HG03175 (cell line): ENCODE data around the gene KCNK15.
"Not testable (repeated sequence)": the region's sequence is repeated elsewhere in the genome, so short reads cannot be mapped to it uniquely, and the experiment has no call there.

Source experiments
- ATAC-seq: cut with Tn5 transposase; IDR thresholded peaks from one replicate; pipeline ENCODE4 v1.9.1; 2021; ENCODE audit warnings: mild to moderate bottlenecking, moderate library complexity; ENCODE audit not compliant: unreplicated experiment

Gene KCNK15

GRCh38 chr20:44745598-44746366 lies at the start of gene KCNK15:
KCNK15 (plus strand) TSS chr20:44745865; CDS start chr20:44745911, 46 bp downstream.
- ATAC-seq, result no peak

GRCh38 chr20:44696315-44696714 lies 49.4 kb upstream of the KCNK15 start:
- no peak for ATAC-seq

GRCh38 chr20:44697041-44697440 lies 48.6 kb upstream of the KCNK15 start:
- not testable (repeated sequence) for ATAC-seq

GRCh38 chr20:44698351-44698750 lies 47.3 kb upstream of the KCNK15 start:
- ATAC-seq, result no peak

GRCh38 chr20:44700306-44700705 lies 45.4 kb upstream of the KCNK15 start:
- no peak for ATAC-seq

- ATAC-seq, result no peak
Observed at GRCh38 chr20:44701118-44701857, 44.4 kb upstream of the KCNK15 start.

GRCh38 chr20:44701858-44702256 lies 43.8 kb upstream of the KCNK15 start:
- no peak for ATAC-seq

- ATAC-seq, result peak; percentile 36
Observed at GRCh38 chr20:44702776-44703175, 42.9 kb upstream of the KCNK15 start.

GRCh38 chr20:44703183-44703925 lies 42.3 kb upstream of the KCNK15 start:
- ATAC-seq, result no peak

GRCh38 chr20:44703956-44704488 lies 41.6 kb upstream of the KCNK15 start:
- no peak for ATAC-seq

- no peak for ATAC-seq
Observed at GRCh38 chr20:44704551-44704971, 41.1 kb upstream of the KCNK15 start.

GRCh38 chr20:44705364-44706094 lies 40.1 kb upstream of the KCNK15 start:
- no peak for ATAC-seq

GRCh38 chr20:44706301-44707017 lies 39.2 kb upstream of the KCNK15 start:
- ATAC-seq, result no peak

- no peak for ATAC-seq
Observed at GRCh38 chr20:44707018-44707579, 38.6 kb upstream of the KCNK15 start.

GRCh38 chr20:44709380-44709779 lies 36.3 kb upstream of the KCNK15 start:
- no peak for ATAC-seq

- ATAC-seq, result no peak
Observed at GRCh38 chr20:44709797-44710196, 35.9 kb upstream of the KCNK15 start.

GRCh38 chr20:44711237-44711636 lies 34.4 kb upstream of the KCNK15 start:
- ATAC-seq, result no peak

GRCh38 chr20:44714102-44714700 lies 31.5 kb upstream of the KCNK15 start:
- no peak for ATAC-seq
